22Rv1 (cell line): ENCODE data around the gene FBXL15.

Experiments
- ZFX ChIP-seq: fragments of 450-650 bp; IDR thresholded peaks from 2 replicates; pipeline ENCODE4 v1.6.1; 2017; ENCODE audit warnings: antibody characterized with exemption, borderline replicate concordance
- TF ChIP-seq, protein P1 (sequence below): fragments of 450-650 bp; IDR thresholded peaks from 2 replicates; pipeline ENCODE4 v1.5.1; 2017; ENCODE audit warnings: mild to moderate bottlenecking

DNA sequence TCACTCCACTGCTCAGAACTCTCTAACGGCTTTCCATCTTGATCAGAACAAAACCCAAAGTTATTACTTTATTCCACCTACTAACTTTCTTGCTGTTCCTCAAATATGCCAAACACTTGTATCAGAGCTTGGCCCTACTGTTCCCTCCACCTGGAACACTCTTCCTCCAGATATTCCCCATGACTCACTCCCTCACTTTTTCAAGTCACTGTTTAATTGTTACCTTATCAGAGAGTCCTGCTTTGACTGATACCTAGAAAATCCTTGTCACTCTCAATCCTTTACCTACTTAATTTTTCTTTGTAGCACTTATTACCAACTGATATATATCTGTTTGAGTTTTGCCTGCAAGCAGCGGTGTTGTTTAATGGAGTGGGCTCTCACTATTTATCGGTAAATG is 30.7 kb upstream of the FBXL15 start:
- TF ChIP-seq, protein P1, sequence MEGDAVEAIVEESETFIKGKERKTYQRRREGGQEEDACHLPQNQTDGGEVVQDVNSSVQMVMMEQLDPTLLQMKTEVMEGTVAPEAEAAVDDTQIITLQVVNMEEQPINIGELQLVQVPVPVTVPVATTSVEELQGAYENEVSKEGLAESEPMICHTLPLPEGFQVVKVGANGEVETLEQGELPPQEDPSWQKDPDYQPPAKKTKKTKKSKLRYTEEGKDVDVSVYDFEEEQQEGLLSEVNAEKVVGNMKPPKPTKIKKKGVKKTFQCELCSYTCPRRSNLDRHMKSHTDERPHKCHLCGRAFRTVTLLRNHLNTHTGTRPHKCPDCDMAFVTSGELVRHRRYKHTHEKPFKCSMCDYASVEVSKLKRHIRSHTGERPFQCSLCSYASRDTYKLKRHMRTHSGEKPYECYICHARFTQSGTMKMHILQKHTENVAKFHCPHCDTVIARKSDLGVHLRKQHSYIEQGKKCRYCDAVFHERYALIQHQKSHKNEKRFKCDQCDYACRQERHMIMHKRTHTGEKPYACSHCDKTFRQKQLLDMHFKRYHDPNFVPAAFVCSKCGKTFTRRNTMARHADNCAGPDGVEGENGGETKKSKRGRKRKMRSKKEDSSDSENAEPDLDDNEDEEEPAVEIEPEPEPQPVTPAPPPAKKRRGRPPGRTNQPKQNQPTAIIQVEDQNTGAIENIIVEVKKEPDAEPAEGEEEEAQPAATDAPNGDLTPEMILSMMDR = no peak
- no peak for TF ChIP-seq ZFX
